SK-N-SH (cell line): Measurements from ENCODE around the gene MYO1D. TPM values are rescaled to one million over a fixed set of nuclear protein-coding genes. Genes with fewer than 3 reads are reported as not detected.
"Not testable (repeated sequence)": the region's sequence is repeated elsewhere in the genome, so short reads cannot be mapped to it uniquely, and the experiment has no call there.

Experiments used
- CTCF ChIA-PET: fragments of 300-600, 350-600 bp; formaldehyde crosslinking; extraction: SDS; loops from one replicate; lab custom pipeline; 2021; lab: Yijun Ruan, JAX
- POLR2A ChIA-PET: fragments of 350-600 bp; sonication (Branson Sonifier 250); formaldehyde crosslinking; extraction: SDS; loops from one replicate; lab custom pipeline; 2020; ENCODE audit warnings: antibody characterized with exemption, inconsistent platforms; lab: Yijun Ruan, JAX
- DNase-seq: peaks from one replicate; pipeline ENCODE4 v3.0.0; 2012
- H2AFZ ChIP-seq: fragments of 200-600 bp; sonication (generic); 2 replicates; pipeline ENCODE4 v1.8.1; 2016; ENCODE audit warnings: antibody characterized with exemption, mild to moderate bottlenecking, low read depth
- H3F3A ChIP-seq: fragments of 200-600 bp; sonication (generic); replicated peaks from 2 replicates; pipeline ENCODE3; 2016; ENCODE audit warnings: antibody characterized with exemption, mild to moderate bottlenecking; ENCODE audit not compliant: insufficient read depth
- H3K27ac ChIP-seq, 2 experiments: fragments of 200-500 bp in 1 of 2; fragments of 200-600 bp in 1 of 2; sonication (Bioruptor generic) in 1 of 2; sonication (generic), shearing (Covaris generic) in 1 of 2; 2 replicates each; pipeline versions ENCODE4 v1.5.1 to v1.6.1; 2014 to 2016; ENCODE audit warnings: low read depth in 2 of 2, inconsistent platforms in 1 of 2, low read length in 1 of 2, mild to moderate bottlenecking in 1 of 2, mixed read lengths in 1 of 2
- H3K27me3 ChIP-seq: fragments of 200-600 bp; sonication (generic), shearing (Covaris generic); 2 replicates; pipeline ENCODE4 v1.6.1; 2016; ENCODE audit warnings: mixed run types; ENCODE audit not compliant: insufficient read depth
- H3K36me3 ChIP-seq, 2 experiments: fragments of 200-500 bp in 1 of 2; fragments of 200-600 bp in 1 of 2; sonication (Bioruptor generic) in 1 of 2; sonication (generic) in 1 of 2; replicated peaks in 1 of 2; 2 replicates each; pipeline versions ENCODE3 to v1.5.1; 2014 to 2016; ENCODE audit warnings: low read length in 1 of 2, mild to moderate bottlenecking in 1 of 2; ENCODE audit not compliant: insufficient read depth in 2 of 2, control insufficient read depth in 1 of 2
- H3K4me1 ChIP-seq, 2 experiments: fragments of 200-500 bp in 1 of 2; fragments of 200-600 bp in 1 of 2; sonication (Bioruptor generic) in 1 of 2; sonication (generic), shearing (Covaris generic) in 1 of 2; 2 replicates each; pipeline versions ENCODE4 v1.5.1 to v1.6.1; 2014 to 2016; ENCODE audit warnings: low read depth in 1 of 2, low read length in 1 of 2, mixed run types in 1 of 2; ENCODE audit not compliant: insufficient read depth in 2 of 2, control insufficient read depth in 1 of 2
- H3K4me2 ChIP-seq: fragments of 200-600 bp; sonication (generic), shearing (Covaris generic); 2 replicates; pipeline ENCODE4 v1.6.1; 2017; ENCODE audit warnings: mixed run types
- H3K4me3 ChIP-seq, 2 experiments: fragments of 200-500 bp in 1 of 2; fragments of 200-600 bp in 1 of 2; sonication (Bioruptor generic) in 1 of 2; sonication (generic), shearing (Covaris generic) in 1 of 2; 2 replicates each; pipeline versions ENCODE4 v1.5.1 to v1.8.1; 2014 to 2016; ENCODE audit warnings: low read depth in 2 of 2, inconsistent platforms in 1 of 2, low read length in 1 of 2, mild to moderate bottlenecking in 1 of 2, mixed read lengths in 1 of 2, moderate library complexity in 1 of 2
- H3K79me2 ChIP-seq: fragments of 200-600 bp; sonication (generic); 2 replicates; pipeline ENCODE4 v1.8.1; 2017; ENCODE audit warnings: mild to moderate bottlenecking; ENCODE audit not compliant: insufficient read depth
- H3K9ac ChIP-seq: fragments of 200-600 bp; sonication (generic); 2 replicates; pipeline ENCODE4 v1.6.1; 2017; ENCODE audit warnings: mixed run types
- H3K9me2 ChIP-seq: fragments of 200-600 bp; sonication (generic); 2 replicates; pipeline ENCODE4 v1.6.1; 2017; ENCODE audit warnings: mixed run types
- H3K9me3 ChIP-seq: fragments of 200-600 bp; sonication (generic); 2 replicates; pipeline ENCODE4 v1.6.1; 2017; ENCODE audit warnings: mixed run types, mild to moderate bottlenecking, moderate library complexity
- H4K20me1 ChIP-seq: fragments of 200-600 bp; sonication (generic); 2 replicates; pipeline ENCODE4 v1.6.1; 2017; ENCODE audit warnings: mild to moderate bottlenecking, mixed run types; ENCODE audit not compliant: insufficient read depth
- ELF1 ChIP-seq: IDR thresholded peaks from 2 replicates; pipeline ENCODE4 v1.4.0; 2012
- EP300 ChIP-seq, 2 experiments: IDR thresholded peaks; 2 replicates each; pipeline versions ENCODE4 v1.4.0 to v1.6.1; 2012; ENCODE audit warnings: borderline replicate concordance in 1 of 2, low read depth in 1 of 2, low read length in 1 of 2
- FOSL2 ChIP-seq: IDR thresholded peaks from 2 replicates; pipeline ENCODE4 v1.4.0; 2012; ENCODE audit warnings: low read depth, mild to moderate bottlenecking, moderate library complexity, borderline replicate concordance
- FOXJ3 ChIP-seq: sonication (generic); formaldehyde crosslinking; IDR thresholded peaks from 2 replicates; pipeline ENCODE4 v1.5.1; 2020; ENCODE audit warnings: mild to moderate bottlenecking, missing genetic modification reagents
- FOXM1 ChIP-seq: IDR thresholded peaks from 2 replicates; pipeline ENCODE4 v1.4.0; 2012; ENCODE audit warnings: low read depth, mild to moderate bottlenecking
- GABPA ChIP-seq: IDR thresholded peaks from 2 replicates; pipeline ENCODE4 v1.4.0; 2012; ENCODE audit warnings: low read depth, mild to moderate bottlenecking
- GATA2 ChIP-seq: sonication (generic); formaldehyde crosslinking; IDR thresholded peaks from 2 replicates; pipeline ENCODE4 v1.5.0; 2020; ENCODE audit warnings: mild to moderate bottlenecking, missing genetic modification reagents
- JUND ChIP-seq: IDR thresholded peaks from 2 replicates; pipeline ENCODE4 v1.4.0; 2012
- MEF2A ChIP-seq: IDR thresholded peaks from 2 replicates; pipeline ENCODE4 v1.4.0; 2012; ENCODE audit warnings: low read depth, borderline replicate concordance
- NRF1 ChIP-seq: IDR thresholded peaks from 2 replicates; pipeline ENCODE4 v1.6.1; 2012; ENCODE audit warnings: low read depth, mild to moderate bottlenecking, low read length
- POLR2AphosphoS5 ChIP-seq: IDR thresholded peaks from 2 replicates; pipeline ENCODE4 v1.6.1; 2012; ENCODE audit warnings: low read depth, low read length
- RAD21 ChIP-seq: IDR thresholded peaks from 2 replicates; pipeline ENCODE4 v1.6.1; 2012; ENCODE audit warnings: mild to moderate bottlenecking, low read length
- RCOR1 ChIP-seq: fragments of 150-350 bp; IDR thresholded peaks from 2 replicates; pipeline ENCODE4 v1.6.1; 2017; ENCODE audit warnings: antibody characterized with exemption, low read length
- RXRA ChIP-seq: IDR thresholded peaks from 2 replicates; pipeline ENCODE4 v1.4.0; 2012; ENCODE audit warnings: low read depth, mild to moderate bottlenecking, borderline replicate concordance
- SMC3 ChIP-seq: IDR thresholded peaks from 2 replicates; pipeline ENCODE4 v1.6.1; 2012; ENCODE audit warnings: low read depth, low read length, improper control_type of control experiment
- TAF1 ChIP-seq: IDR thresholded peaks from 2 replicates; pipeline ENCODE4 v1.6.1; 2012; ENCODE audit warnings: low read depth, mild to moderate bottlenecking, low read length, moderate library complexity, borderline replicate concordance
- TCF12 ChIP-seq: IDR thresholded peaks from 2 replicates; pipeline ENCODE4 v1.4.0; 2012
- TEAD4 ChIP-seq: IDR thresholded peaks from 2 replicates; pipeline ENCODE4 v1.4.0; 2012; ENCODE audit warnings: mild to moderate bottlenecking, borderline replicate concordance; ENCODE audit not compliant: insufficient read depth
- YY1 ChIP-seq: IDR thresholded peaks from 2 replicates; pipeline ENCODE4 v1.4.0; 2012; ENCODE audit warnings: low read depth, mild to moderate bottlenecking
- WGBS: methylation state at CpG from one replicate; pipeline ENCODE4 v1.1.6; 2017; ENCODE audit warnings: low lambda C conversion rate; 5-methylcytosine and 5-hydroxymethylcytosine counted together
- polyA plus RNA-seq, 3 experiments: library from polyadenylated mRNA; depleted of rRNA; stranded (reverse); fragments of >200 nt; gene quantifications; 2 replicates each; pipeline ENCODE4 v1.2.3, GENCODE V29; 2012
- TF ChIP-seq, protein P1 (sequence below): IDR thresholded peaks from 2 replicates; pipeline ENCODE4 v1.4.0; 2012; ENCODE audit warnings: low read depth
- TF ChIP-seq, protein P2 (sequence below): IDR thresholded peaks from 2 replicates; pipeline ENCODE4 v1.4.0; 2012; ENCODE audit warnings: low read depth, borderline replicate concordance
- TF ChIP-seq, protein P3 (sequence below): IDR thresholded peaks from 2 replicates; pipeline ENCODE4; 2012
- TF ChIP-seq, protein P4 (sequence below): IDR thresholded peaks from 2 replicates; pipeline ENCODE4 v1.4.0; 2012; ENCODE audit warnings: low read depth, borderline replicate concordance

The MYO1D gene
- polyA plus RNA-seq, 1 of the 3 experiments (the other 2 are of a cell fraction) = 20.4 TPM

DNA sequence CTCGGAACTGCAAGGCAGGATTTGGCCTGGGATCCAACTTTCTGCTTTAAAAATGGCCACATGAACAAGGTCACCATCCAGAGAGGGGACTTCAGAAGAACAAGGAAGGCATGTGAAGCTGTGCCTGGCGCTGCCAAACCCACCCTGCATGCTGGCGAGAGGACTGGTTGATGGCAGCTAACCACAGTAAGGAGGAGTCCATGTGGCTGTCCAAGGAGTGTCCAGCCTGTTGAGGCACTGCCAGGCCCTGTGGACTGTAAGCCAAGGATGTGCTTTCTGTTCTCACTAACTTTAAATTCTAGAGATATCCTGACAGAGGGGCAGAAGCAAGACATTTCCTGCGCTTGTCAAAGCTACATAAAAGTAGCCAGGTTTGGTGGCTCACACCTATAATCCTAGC is 349.8 kb downstream of the MYO1D start:
- WGBS = 88% methylated on average over 4 of the region's 4 CpGs
- no peak for DNase-seq

DNA sequence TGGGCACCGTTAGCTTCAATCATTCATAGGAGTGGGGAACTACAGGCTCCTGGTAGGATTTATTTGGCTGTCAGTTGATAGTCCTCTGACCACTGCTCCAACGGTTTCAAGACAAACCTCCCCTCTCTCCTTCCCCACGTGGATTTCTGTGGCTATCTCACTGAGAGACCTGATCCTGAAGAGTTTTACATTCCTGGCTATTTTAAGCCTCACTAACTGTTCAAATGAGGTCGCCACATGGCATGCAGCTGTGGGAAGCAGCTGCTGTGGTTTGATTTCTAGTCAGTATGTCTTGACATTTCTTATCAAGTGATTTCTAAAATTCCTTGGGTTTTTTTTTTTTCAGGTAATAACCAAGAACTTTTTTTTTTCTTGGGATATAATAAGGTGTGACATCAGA is 351.8 kb downstream of the MYO1D start:
- TF ChIP-seq JUND = no peak
- TF ChIP-seq YY1 = no peak
- TF ChIP-seq FOXM1 = no peak
- TF ChIP-seq GATA2 (CRISPR knock-in tag) = no peak
- TF ChIP-seq, protein P1, sequence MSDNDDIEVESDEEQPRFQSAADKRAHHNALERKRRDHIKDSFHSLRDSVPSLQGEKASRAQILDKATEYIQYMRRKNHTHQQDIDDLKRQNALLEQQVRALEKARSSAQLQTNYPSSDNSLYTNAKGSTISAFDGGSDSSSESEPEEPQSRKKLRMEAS = peak; percentile 78
- TF ChIP-seq EP300 (IDR thresholded peaks at IDR 0.05; ENCODE audit: borderline replicate concordance in 1 of 2, low read depth in 1 of 2, low read length in 1 of 2) = no peak
- no peak for TF ChIP-seq NRF1
- TF ChIP-seq, protein P2, sequence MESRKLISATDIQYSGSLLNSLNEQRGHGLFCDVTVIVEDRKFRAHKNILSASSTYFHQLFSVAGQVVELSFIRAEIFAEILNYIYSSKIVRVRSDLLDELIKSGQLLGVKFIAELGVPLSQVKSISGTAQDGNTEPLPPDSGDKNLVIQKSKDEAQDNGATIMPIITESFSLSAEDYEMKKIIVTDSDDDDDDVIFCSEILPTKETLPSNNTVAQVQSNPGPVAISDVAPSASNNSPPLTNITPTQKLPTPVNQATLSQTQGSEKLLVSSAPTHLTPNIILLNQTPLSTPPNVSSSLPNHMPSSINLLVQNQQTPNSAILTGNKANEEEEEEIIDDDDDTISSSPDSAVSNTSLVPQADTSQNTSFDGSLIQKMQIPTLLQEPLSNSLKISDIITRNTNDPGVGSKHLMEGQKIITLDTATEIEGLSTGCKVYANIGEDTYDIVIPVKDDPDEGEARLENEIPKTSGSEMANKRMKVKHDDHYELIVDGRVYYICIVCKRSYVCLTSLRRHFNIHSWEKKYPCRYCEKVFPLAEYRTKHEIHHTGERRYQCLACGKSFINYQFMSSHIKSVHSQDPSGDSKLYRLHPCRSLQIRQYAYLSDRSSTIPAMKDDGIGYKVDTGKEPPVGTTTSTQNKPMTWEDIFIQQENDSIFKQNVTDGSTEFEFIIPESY = no peak
- no peak for TF ChIP-seq RXRA
- no peak for TF ChIP-seq TEAD4
- TF ChIP-seq RCOR1 = no peak
- TF ChIP-seq SMC3 = no peak
- peak; percentile 77 for TF ChIP-seq MEF2A
- no peak for TF ChIP-seq FOSL2
- TF ChIP-seq TCF12 = peak; percentile 90
- no peak for TF ChIP-seq ELF1
- TF ChIP-seq TAF1 = no peak
- TF ChIP-seq FOXJ3 (CRISPR knock-in tag) = no peak
- no peak for TF ChIP-seq POLR2AphosphoS5
- TF ChIP-seq GABPA = no peak
- TF ChIP-seq, protein P3, sequence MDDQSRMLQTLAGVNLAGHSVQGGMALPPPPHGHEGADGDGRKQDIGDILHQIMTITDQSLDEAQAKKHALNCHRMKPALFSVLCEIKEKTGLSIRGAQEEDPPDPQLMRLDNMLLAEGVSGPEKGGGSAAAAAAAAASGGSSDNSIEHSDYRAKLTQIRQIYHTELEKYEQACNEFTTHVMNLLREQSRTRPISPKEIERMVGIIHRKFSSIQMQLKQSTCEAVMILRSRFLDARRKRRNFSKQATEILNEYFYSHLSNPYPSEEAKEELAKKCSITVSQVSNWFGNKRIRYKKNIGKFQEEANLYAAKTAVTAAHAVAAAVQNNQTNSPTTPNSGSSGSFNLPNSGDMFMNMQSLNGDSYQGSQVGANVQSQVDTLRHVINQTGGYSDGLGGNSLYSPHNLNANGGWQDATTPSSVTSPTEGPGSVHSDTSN = no peak; the same call in 1 of the 2 replicates
- TF ChIP-seq, protein P4, sequence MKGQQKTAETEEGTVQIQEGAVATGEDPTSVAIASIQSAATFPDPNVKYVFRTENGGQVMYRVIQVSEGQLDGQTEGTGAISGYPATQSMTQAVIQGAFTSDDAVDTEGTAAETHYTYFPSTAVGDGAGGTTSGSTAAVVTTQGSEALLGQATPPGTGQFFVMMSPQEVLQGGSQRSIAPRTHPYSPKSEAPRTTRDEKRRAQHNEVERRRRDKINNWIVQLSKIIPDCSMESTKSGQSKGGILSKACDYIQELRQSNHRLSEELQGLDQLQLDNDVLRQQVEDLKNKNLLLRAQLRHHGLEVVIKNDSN = no peak
- no peak for DNase-seq
- H3K27me3 ChIP-seq = no peaks in the 10 kb centered on the region
- no peaks in the 10 kb centered on the region for H3K36me3 ChIP-seq
- H3K4me3 ChIP-seq = no peak overlapping the region
- H3K79me2 ChIP-seq = no peaks in the 10 kb centered on the region
- CTCF ChIA-PET = interaction anchor here (1.3 kb wide), 1 partner anchor 8 kb away, joined by 4 read pairs; no protein-coding TSS in a partner anchor
- H4K20me1 ChIP-seq = no peaks in the 10 kb centered on the region
- POLR2A ChIA-PET = interaction anchor here (0.7 kb wide), 1 partner anchor 377 kb away, joined by 4 read pairs; no protein-coding TSS in a partner anchor
- no peak overlapping the region for H3K9ac ChIP-seq
- no peak overlapping the region for H2AFZ ChIP-seq
- peaks cover 4 to 8% of the 10 kb centered on the region in 2 experiments; a peak in 2 of 4 replicates for H3K4me1 ChIP-seq
- H3K9me2 ChIP-seq = no peaks in the 10 kb centered on the region
- 30% methylated on average over 4 of the region's 4 CpGs for WGBS
- no peaks in the 10 kb centered on the region for H3F3A ChIP-seq
- no peak overlapping the region for H3K4me2 ChIP-seq
- no peaks in the 10 kb centered on the region for H3K9me3 ChIP-seq
- H3K27ac ChIP-seq = no peak overlapping the region

More for the DNA sequence above, 349.8 kb downstream of the MYO1D start:
- Histone ChIP-seq H3K36me3 (no peaks in the 10 kb centered on the region), H3K27me3 (no peaks in the 10 kb centered on the region), H3F3A (no peaks in the 10 kb centered on the region), H3K4me1 (peaks cover 3 to 4% of the 10 kb centered on the region in 2 experiments; a peak in 2 of 4 replicates), H4K20me1 (no peaks in the 10 kb centered on the region), H3K4me3 (no peak overlapping the region), H2AFZ (no peak overlapping the region), H3K9ac (no peak overlapping the region), H3K4me2 (no peak overlapping the region), H3K9me2 (no peaks in the 10 kb centered on the region), H3K79me2 (no peaks in the 10 kb centered on the region), H3K9me3 (no peaks in the 10 kb centered on the region), H3K27ac (peak overlapping the region in 1 of 2 experiments; percentile 35; a peak in 1 of 4 replicates)
- ChIA-PET CTCF (interaction anchor here (1.0 to 1.3 kb wide), 2 partner anchors 8 to 36 kb away, joined by 3 to 4 read pairs; no protein-coding TSS in a partner anchor), POLR2A (no interaction called here)
- no peak for TF ChIP-seq RAD21
- TF ChIP-seq RXRA = no peak

DNA sequence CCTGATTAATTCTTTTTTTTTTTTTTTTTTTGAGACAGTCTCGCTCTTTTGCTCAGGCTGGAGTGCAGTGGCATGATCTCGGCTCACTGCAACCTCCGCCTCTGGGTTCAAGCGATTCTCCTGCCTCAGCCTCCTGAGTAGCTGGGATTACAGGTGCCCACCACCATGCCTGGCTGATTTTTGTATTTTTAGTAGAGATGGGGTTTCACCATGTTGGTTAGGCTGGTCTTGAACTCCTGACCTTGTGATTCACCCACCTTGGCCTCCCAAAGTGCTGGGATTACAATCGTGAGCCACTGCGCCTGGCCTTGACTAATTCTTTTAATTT is 352.4 kb downstream of the MYO1D start:
- H3K9ac ChIP-seq, H3K27me3 ChIP-seq, H4K20me1 ChIP-seq, H3K27ac ChIP-seq, H3F3A ChIP-seq, H3K4me3 ChIP-seq, H3K36me3 ChIP-seq, H3K79me2 ChIP-seq, DNase-seq, H3K9me3 ChIP-seq, H3K4me2 ChIP-seq, H2AFZ ChIP-seq, H3K9me2 ChIP-seq: not testable (repeated sequence)
- CTCF ChIA-PET = interaction anchor here (1.3 kb wide), 1 partner anchor 42 kb away, joined by 3 read pairs; no protein-coding TSS in a partner anchor
- 93% methylated on average over 6 of the region's 6 CpGs for WGBS
- POLR2A ChIA-PET = interaction anchor here (0.7 kb wide), 1 partner anchor 376 kb away, joined by 4 read pairs; no protein-coding TSS in a partner anchor
- H3K4me1 ChIP-seq = peaks cover 10 to 14% of the 10 kb centered on the region in 2 experiments; a peak in 3 of 4 replicates
